Esophagus squamous epithelium (tissue), 5 donors: ENCODE results near the gene EPHA6. TPM values are rescaled to one million over a fixed set of nuclear protein-coding genes. Genes with fewer than 3 reads are reported as not detected.

Source experiments
- DNase-seq: peaks from one replicate; lab custom pipeline; 2025; lab: John Stamatoyannopoulos, UW
- H3K27ac ChIP-seq, 4 donors: fragments of 200-600 bp; sonication (generic); one replicate each; pipeline ENCODE4 v1.5.1; 2016 to 2019; ENCODE audit warnings: mild to moderate bottlenecking in 1 of 4
- H3K27me3 ChIP-seq, 4 donors: fragments of 200-600 bp; sonication (generic); 1 replicate in 3 of 4; 2 replicates in 1 of 4; pipeline versions ENCODE4 v1.5.1 to v1.6.0; 2017 to 2021; ENCODE audit warnings: antibody characterized with exemption in 1 of 4
- H3K36me3 ChIP-seq, 3 donors: fragments of 200-600 bp; sonication (generic); one replicate each; pipeline ENCODE4 v1.5.1; 2016 to 2019
- H3K4me1 ChIP-seq, 3 donors: fragments of 200-600 bp; sonication (generic); one replicate each; pipeline ENCODE4 v1.5.1; 2017 to 2019
- H3K4me3 ChIP-seq, 4 donors: fragments of 200-600 bp; sonication (generic); 1 replicate in 3 of 4; 2 replicates in 1 of 4; pipeline ENCODE4 v1.5.1; 2016 to 2019; ENCODE audit warnings: mild to moderate bottlenecking in 2 of 4, moderate library complexity in 1 of 4
- H3K9me3 ChIP-seq, 3 donors: fragments of 200-600 bp; sonication (generic); one replicate each; pipeline ENCODE4 v1.5.1; 2016 to 2019
- POLR2A ChIP-seq, 4 donors: fragments of 450-650 bp; IDR thresholded peaks; one replicate each; pipeline ENCODE4 v1.6.1; 2017; ENCODE audit warnings: antibody characterized with exemption in 4 of 4, mild to moderate bottlenecking in 4 of 4, moderate library complexity in 3 of 4
- WGBS, 2 donors: methylation state at CpG; one replicate each; pipeline ENCODE4 v1.1.5; 2018; 5-methylcytosine and 5-hydroxymethylcytosine counted together
- intact Hi-C: fragments of 100-400 bp; cut with DNase I; formaldehyde crosslinking; loops from one replicate; pipeline ENCODE4 v1.15.0; 2022
- total RNA-seq, 4 donors: library from RNA; depleted of rRNA; stranded (reverse); fragments of >200 nt; gene quantifications; one replicate each; pipeline ENCODE4 v1.1.0, GENCODE V29; 2016
- TF ChIP-seq, protein P1 (sequence below), 6 experiments: fragments of 450-650 bp in 4 of 6; fragments of 200-600 bp in 2 of 6; sonication (generic) in 2 of 6; IDR thresholded peaks; one replicate each; pipeline ENCODE4 v1.5.1; 2016 to 2019; ENCODE audit warnings: antibody characterized with exemption in 6 of 6, mild to moderate bottlenecking in 4 of 6, moderate library complexity in 4 of 6
- donor health status: DM: yes; HTN: yes; CAD: no.

Gene EPHA6
- total RNA-seq, 4 donors from 2014 or later: 0.34 to 2.9 (median 1.5) TPM

DNA sequence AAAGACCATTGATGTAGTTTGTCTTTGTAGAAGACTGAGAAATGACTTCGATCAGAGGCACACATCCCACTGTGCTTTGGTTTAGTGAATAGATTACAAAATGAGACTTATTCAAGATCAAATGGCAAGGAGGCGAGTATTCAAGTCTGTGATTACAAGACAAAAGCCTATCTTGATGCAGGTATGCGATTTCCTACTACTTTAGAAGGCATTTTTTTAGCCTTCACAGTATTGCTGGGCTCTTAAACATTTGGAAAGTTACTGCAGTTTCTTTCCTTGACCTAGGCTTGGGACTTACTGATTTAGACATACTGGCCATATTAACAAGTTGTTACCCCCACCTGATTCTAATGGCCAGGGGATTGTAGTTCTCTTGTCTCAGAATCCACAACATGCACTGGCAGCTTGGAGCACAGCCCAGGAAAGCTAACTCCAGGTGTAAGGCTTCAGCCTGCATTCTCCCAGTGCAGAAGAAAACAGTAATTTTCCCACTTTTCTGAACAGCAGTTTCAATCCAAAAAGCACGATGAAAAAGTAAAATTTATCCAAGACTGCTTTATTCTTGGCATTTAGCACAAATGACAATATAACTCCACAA is 311.6 kb downstream of the EPHA6 start:
- TF ChIP-seq POLR2A (IDR thresholded peaks at IDR 0.05): no peak
- TF ChIP-seq, protein P1, sequence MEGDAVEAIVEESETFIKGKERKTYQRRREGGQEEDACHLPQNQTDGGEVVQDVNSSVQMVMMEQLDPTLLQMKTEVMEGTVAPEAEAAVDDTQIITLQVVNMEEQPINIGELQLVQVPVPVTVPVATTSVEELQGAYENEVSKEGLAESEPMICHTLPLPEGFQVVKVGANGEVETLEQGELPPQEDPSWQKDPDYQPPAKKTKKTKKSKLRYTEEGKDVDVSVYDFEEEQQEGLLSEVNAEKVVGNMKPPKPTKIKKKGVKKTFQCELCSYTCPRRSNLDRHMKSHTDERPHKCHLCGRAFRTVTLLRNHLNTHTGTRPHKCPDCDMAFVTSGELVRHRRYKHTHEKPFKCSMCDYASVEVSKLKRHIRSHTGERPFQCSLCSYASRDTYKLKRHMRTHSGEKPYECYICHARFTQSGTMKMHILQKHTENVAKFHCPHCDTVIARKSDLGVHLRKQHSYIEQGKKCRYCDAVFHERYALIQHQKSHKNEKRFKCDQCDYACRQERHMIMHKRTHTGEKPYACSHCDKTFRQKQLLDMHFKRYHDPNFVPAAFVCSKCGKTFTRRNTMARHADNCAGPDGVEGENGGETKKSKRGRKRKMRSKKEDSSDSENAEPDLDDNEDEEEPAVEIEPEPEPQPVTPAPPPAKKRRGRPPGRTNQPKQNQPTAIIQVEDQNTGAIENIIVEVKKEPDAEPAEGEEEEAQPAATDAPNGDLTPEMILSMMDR (IDR thresholded peaks at IDR 0.05): no peak
- no peak overlapping the region for H3K27ac ChIP-seq
- no peaks in the 10 kb centered on the region for H3K36me3 ChIP-seq
- no peaks in the 10 kb centered on the region for H3K9me3 ChIP-seq
- intact Hi-C loops: no loop called here
- no peak for DNase-seq
- no peak overlapping the region for H3K4me3 ChIP-seq
- H3K27me3 ChIP-seq: no peaks in the 10 kb centered on the region
- H3K4me1 ChIP-seq: peaks cover 0 to 15% (median 0%) of the 10 kb centered on the region in 3 donors
- WGBS, 2 donors: 39 to 41% methylated on average over 4 of the region's 4 CpGs

DNA sequence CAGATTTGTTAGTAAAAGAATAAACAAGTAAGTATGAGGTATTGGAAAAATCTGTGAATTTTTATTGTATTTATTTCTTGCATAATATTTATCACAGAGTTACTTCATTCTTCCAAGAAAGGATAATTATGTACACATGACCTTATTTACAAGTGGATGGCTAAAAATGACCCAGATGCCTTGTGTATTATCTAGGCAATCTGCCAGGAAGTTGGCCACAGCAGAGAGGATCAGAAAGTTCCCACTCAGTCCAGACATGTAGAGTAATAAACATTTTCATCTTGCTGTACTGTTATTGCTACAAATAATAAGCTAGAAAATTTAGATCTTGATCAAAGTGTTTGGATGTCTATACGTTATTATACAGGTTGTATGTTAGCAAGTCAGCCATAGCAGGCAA is 317.1 kb downstream of the EPHA6 start:
- Histone ChIP-seq H3K4me1 (peaks cover 0 to 7% (median 0%) of the 10 kb centered on the region in 3 donors), H3K27ac (no peak overlapping the region), H3K4me3 (no peak overlapping the region), H3K36me3 (no peaks in the 10 kb centered on the region), H3K9me3 (no peaks in the 10 kb centered on the region), H3K27me3 (no peaks in the 10 kb centered on the region)
- 77 to 82% methylated on average over 1 of the region's 1 CpG for WGBS, 2 donors
- no peak for TF ChIP-seq POLR2A (IDR thresholded peaks at IDR 0.05)
- TF ChIP-seq, protein P1 (IDR thresholded peaks at IDR 0.05): no peak
- intact Hi-C loops: no loop called here
- DNase-seq: no peak

DNA sequence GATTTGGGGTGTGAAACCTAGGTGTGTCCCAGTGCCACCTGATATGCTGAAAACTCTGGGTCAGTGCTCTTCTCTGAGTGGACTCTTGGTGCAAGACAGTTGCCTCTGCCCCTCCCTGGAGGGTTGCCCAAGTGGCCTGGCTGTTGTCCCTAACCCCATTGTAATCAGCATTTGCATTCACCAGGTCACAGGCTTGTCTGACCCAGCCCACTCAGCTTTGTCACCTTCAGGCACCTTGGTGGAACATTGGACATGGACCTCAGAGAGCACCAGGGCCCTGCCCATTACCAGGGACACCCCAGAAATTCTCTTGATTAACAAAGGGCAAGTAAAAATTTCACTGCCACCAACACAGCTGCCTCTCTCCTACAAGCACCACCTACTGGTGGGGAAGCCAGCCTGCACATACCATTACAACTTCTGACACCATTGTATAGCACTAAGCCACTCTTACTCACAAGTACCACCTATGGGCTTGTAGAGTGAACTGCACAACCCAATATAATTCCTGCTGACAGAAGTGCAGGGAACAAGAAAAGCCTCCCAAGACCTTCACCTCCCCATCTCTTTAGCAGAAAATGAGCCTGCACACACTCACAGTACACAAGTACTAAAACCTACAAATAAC is 324.6 kb downstream of the EPHA6 start:
- no peak for DNase-seq
- no peaks in the 10 kb centered on the region for H3K4me1 ChIP-seq
- peaks cover 0 to 20% (median 10%) of the 10 kb centered on the region in 3 donors for H3K9me3 ChIP-seq
- intact Hi-C loops: no loop called here
- no peak overlapping the region for H3K4me3 ChIP-seq
- H3K27me3 ChIP-seq: no peaks in the 10 kb centered on the region
- H3K27ac ChIP-seq: no peak overlapping the region
- H3K36me3 ChIP-seq: no peaks in the 10 kb centered on the region
- TF ChIP-seq POLR2A (IDR thresholded peaks at IDR 0.05): no peak
- TF ChIP-seq, protein P1 (IDR thresholded peaks at IDR 0.05): peak in 1 of 6 experiments; percentile 69

DNA sequence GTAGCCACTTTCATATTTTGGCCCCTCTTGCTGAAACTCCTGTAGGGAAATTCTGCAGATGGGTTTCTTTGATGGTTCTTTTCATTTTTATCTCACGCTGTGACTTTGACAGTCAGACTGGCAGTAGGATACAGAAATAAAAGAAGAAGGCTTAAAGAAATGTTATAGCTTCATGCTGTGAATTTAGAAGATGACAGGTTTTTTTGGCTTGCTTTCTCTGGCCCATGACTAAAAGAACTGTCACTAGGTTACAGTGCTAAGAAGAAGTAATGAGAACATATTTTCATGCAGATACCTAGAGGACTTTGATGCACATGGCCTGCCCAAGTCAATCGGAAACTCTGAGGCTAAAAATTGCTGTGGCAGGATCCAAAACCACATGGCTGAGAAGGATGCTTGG is 334.5 kb downstream of the EPHA6 start:
- H3K36me3 ChIP-seq: no peaks in the 10 kb centered on the region
- peaks cover 0 to 5% (median 0%) of the 10 kb centered on the region in 3 donors for H3K9me3 ChIP-seq
- DNase-seq: no peak
- WGBS, 2 donors: 72 to 86% methylated on average over 2 of the region's 2 CpGs
- H3K27me3 ChIP-seq: no peaks in the 10 kb centered on the region
- intact Hi-C loops: no loop called here
- H3K4me3 ChIP-seq: no peak overlapping the region
- TF ChIP-seq, protein P1 (IDR thresholded peaks at IDR 0.05): no peak
- TF ChIP-seq POLR2A (IDR thresholded peaks at IDR 0.05): no peak
- H3K4me1 ChIP-seq: no peaks in the 10 kb centered on the region
- no peak overlapping the region for H3K27ac ChIP-seq

DNA sequence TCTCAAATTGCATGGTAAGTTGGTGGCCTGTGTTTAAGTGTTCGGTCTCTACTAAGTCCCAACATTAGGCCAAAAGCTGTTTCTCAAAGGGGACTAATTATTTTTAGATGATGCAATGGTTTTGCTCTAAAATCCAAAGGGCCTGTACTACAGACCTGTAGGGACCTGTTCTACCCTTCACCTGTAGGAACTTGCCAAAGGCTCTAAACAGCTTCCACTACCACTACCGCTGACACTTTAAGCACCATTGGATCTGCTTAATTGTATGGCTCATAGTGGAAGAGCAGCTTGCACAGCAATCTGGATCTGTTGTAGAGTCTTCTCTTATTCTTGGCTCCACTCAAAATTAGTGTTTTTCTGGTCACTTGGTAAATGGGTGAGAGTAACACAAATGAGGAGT is 346.8 kb downstream of the EPHA6 start:
- no peak overlapping the region for H3K4me3 ChIP-seq
- 50 to 67% methylated on average over 1 to 2 of the region's 2 CpGs for WGBS, 2 donors
- no peaks in the 10 kb centered on the region for H3K36me3 ChIP-seq
- H3K9me3 ChIP-seq: no peaks in the 10 kb centered on the region
- H3K27me3 ChIP-seq: no peaks in the 10 kb centered on the region
- H3K4me1 ChIP-seq: peaks cover 0 to 21% (median 3%) of the 10 kb centered on the region in 3 donors
- DNase-seq: no peak
- intact Hi-C loops: no loop called here
- TF ChIP-seq, protein P1 (IDR thresholded peaks at IDR 0.05): no peak
- no peak for TF ChIP-seq POLR2A (IDR thresholded peaks at IDR 0.05)
- no peak overlapping the region for H3K27ac ChIP-seq
